OCI-LY3 (cell line): ENCODE measurements around the gene SH2D4B.

ENCODE experiments used
- EZH2phosphoT487 ChIP-seq: fragments of 200-600 bp; shearing (Covaris generic); IDR thresholded peaks from 2 replicates; pipeline ENCODE4 v1.6.1; 2018; ENCODE audit warnings: antibody characterized with exemption, mixed run types, low read depth
- TF ChIP-seq, protein P1 (sequence below): fragments of 200-600, 300-600 bp; sonication (generic); IDR thresholded peaks from 2 replicates; pipeline ENCODE4 v1.5.1; 2014; ENCODE audit warnings: antibody characterized with exemption, low read length, low read depth

DNA sequence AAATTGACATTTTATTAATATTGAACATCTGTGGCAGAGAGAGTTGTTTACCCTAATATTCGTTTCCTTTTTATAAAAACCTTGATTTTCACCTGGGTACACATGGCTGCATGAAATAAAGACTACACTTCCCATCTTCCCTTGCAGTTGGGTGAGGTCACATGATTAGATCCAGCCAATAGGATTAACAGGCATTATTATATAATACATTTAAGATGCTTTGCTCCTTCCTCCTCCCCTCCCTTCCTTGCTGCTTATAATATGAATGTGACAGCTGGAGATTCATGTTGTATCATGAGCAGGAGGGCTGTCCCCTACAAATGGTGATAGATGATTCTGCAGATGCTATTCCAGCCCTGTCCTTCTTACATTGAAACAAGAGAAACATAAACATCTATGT lies 146.6 kb downstream of the SH2D4B start:
- TF ChIP-seq, protein P1, sequence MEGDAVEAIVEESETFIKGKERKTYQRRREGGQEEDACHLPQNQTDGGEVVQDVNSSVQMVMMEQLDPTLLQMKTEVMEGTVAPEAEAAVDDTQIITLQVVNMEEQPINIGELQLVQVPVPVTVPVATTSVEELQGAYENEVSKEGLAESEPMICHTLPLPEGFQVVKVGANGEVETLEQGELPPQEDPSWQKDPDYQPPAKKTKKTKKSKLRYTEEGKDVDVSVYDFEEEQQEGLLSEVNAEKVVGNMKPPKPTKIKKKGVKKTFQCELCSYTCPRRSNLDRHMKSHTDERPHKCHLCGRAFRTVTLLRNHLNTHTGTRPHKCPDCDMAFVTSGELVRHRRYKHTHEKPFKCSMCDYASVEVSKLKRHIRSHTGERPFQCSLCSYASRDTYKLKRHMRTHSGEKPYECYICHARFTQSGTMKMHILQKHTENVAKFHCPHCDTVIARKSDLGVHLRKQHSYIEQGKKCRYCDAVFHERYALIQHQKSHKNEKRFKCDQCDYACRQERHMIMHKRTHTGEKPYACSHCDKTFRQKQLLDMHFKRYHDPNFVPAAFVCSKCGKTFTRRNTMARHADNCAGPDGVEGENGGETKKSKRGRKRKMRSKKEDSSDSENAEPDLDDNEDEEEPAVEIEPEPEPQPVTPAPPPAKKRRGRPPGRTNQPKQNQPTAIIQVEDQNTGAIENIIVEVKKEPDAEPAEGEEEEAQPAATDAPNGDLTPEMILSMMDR, result no peak
- TF ChIP-seq EZH2phosphoT487, result no peak
